HepG2 (cell line): ENCODE results near the gene COG1. TPM values are rescaled to one million over a fixed set of nuclear protein-coding genes. Genes with fewer than 3 reads are reported as not detected.

ENCODE experiments used
- AGO1 ChIP-seq: fragments of 200-400 bp; formaldehyde crosslinking; IDR thresholded peaks from 2 replicates; pipeline ENCODE4 v1.6.1; 2017; ENCODE audit warnings: mild to moderate bottlenecking, low read depth, low read length, moderate library complexity; ENCODE audit not compliant: poor library complexity, severe bottlenecking
- EZH2 ChIP-seq: conservative IDR thresholded peaks from 2 replicates; pipeline ENCODE4 v1.6.1; 2012; ENCODE audit warnings: mild to moderate bottlenecking, low read depth, low read length, moderate library complexity
- FOXA1 ChIP-seq, 2 experiments: fragments of 450-650 bp in 1 of 2; sonication (generic) in 1 of 2; formaldehyde crosslinking in 1 of 2; IDR thresholded peaks; 2 replicates each; pipeline versions ENCODE4 v1.4.0 to v1.6.1; 2016 to 2020; ENCODE audit warnings: missing genetic modification reagents in 1 of 2
- ISX ChIP-seq: sonication (generic); formaldehyde crosslinking; conservative IDR thresholded peaks from 2 replicates; pipeline ENCODE4 v1.5.0; 2020; ENCODE audit warnings: missing genetic modification reagents
- KAT7 ChIP-seq: IDR thresholded peaks from 2 replicates; pipeline ENCODE4 v1.6.1; 2018; ENCODE audit warnings: borderline replicate concordance, missing compliant biosample characterization
- NAIF1 ChIP-seq: sonication (generic); formaldehyde crosslinking; IDR thresholded peaks from 2 replicates; pipeline ENCODE4 v1.5.0; 2020; ENCODE audit warnings: mild to moderate bottlenecking, missing genetic modification reagents, borderline replicate concordance
- RELA ChIP-seq: sonication (generic); formaldehyde crosslinking; IDR thresholded peaks from 2 replicates; pipeline ENCODE4 v1.4.0; 2020; ENCODE audit warnings: missing genetic modification reagents
- SOX5 ChIP-seq: IDR thresholded peaks from 2 replicates; pipeline ENCODE4 v1.6.1; 2016; ENCODE audit warnings: borderline replicate concordance
- SSRP1 ChIP-seq: IDR thresholded peaks from 2 replicates; pipeline ENCODE4 v1.6.1; 2016; ENCODE audit warnings: control low read depth
- ZBED4 ChIP-seq: sonication (generic); formaldehyde crosslinking; IDR thresholded peaks from 2 replicates; pipeline ENCODE4 v1.4.0; 2020; ENCODE audit warnings: missing genetic modification reagents, borderline replicate concordance
- ZBTB4 ChIP-seq: sonication (generic); formaldehyde crosslinking; IDR thresholded peaks from 2 replicates; pipeline ENCODE4 v1.4.0; 2020; ENCODE audit warnings: missing genetic modification reagents, mild to moderate bottlenecking, borderline replicate concordance
- ZNF547 ChIP-seq: sonication (generic); formaldehyde crosslinking; IDR thresholded peaks from 2 replicates; pipeline ENCODE4 v1.5.1; 2020; ENCODE audit warnings: mild to moderate bottlenecking, missing genetic modification reagents
- ZNF788 ChIP-seq: sonication (generic); formaldehyde crosslinking; IDR thresholded peaks from 2 replicates; pipeline ENCODE4 v1.5.0; 2020; ENCODE audit warnings: mild to moderate bottlenecking, missing genetic modification reagents, borderline replicate concordance
- polyA plus RNA-seq, 8 experiments: library from polyadenylated mRNA; depleted of rRNA in 3 of 8; stranded (reverse) in 7 of 8; unstranded in 1 of 8; fragments of >200 nt; fragmentation: Illumina TruSeq in 4 of 8; extraction: Trizol in 4 of 8; gene quantifications; 2 replicates each; pipeline versions ENCODE4 v1.2.1 to v1.2.3, GENCODE V29; 2011 to 2016; ENCODE audit warnings: low read depth in 4 of 8, missing spikeins in 1 of 8, mixed read lengths in 1 of 8; ENCODE audit not compliant: insufficient read depth in 1 of 8
- total RNA-seq, 5 experiments: library from RNA; depleted of rRNA; stranded (reverse); fragments of >200 nt; fragmentation: Illumina TruSeq; extraction: Trizol; gene quantifications; 2 replicates each; pipeline ENCODE4 v1.2.3, GENCODE V29; 2016; ENCODE audit warnings: low read depth in 1 of 5
- TF ChIP-seq, protein P1 (sequence below): sonication (generic); formaldehyde crosslinking; conservative IDR thresholded peaks from 2 replicates; pipeline ENCODE4 v1.8.0; 2022; ENCODE audit warnings: missing genetic modification reagents
- TF ChIP-seq, protein P2 (sequence below): sonication (generic); formaldehyde crosslinking; IDR thresholded peaks from 2 replicates; pipeline ENCODE4 v1.4.0; 2020; ENCODE audit warnings: mild to moderate bottlenecking, low read depth, missing genetic modification reagents
- TF ChIP-seq, protein P3 (sequence below): sonication (generic); formaldehyde crosslinking; IDR thresholded peaks from 2 replicates; pipeline ENCODE4 v1.8.1; 2023; ENCODE audit warnings: mild to moderate bottlenecking, missing genetic modification reagents

Gene COG1
- total and polyA plus RNA-seq, 2 of the 13 experiments (the other 11 are each of a cell fraction or from before 2014, with no cell fraction given): 36.6 to 39.7 TPM

DNA sequence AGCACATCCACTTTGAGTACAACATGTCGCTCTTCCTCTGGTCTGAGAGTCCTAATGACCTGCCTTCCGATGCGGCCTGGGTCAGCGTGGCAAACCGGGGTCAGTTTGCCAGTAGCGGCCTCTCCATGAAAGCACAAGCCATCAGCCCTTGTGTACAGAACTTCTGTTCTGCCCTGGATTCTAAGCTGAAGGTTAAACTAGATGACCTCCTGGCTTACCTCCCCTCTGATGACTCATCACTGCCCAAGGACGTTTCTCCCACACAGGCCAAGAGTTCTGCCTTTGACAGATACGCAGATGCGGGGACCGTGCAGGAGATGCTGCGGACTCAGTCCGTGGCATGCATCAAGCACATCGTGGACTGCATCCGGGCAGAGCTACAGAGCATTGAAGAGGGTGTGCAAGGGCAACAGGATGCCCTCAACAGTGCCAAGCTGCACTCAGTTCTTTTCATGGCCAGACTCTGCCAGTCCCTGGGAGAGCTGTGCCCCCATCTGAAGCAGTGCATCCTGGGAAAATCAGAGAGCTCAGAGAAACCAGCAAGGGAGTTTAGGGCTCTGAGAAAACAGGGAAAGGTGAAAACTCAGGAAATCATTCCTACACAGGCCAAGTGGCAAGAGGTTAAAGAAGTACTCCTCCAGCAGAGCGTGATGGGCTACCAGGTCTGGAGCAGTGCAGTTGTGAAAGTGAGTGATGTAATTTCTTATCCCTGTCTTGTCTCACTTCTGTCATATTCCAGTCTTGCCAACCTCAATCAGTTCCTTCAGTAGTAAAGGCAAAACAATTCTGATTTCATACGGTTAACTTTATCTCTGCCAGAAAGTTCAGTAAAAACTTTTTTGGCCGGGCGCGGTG lies 8.6 kb downstream of the COG1 start (continued):
- TF ChIP-seq ZNF788 (CRISPR knock-in tag) (peak; percentile 95; the same call in 1 of the 2 replicates), RELA (no peak), EZH2 (no peak), ZNF547 (CRISPR knock-in tag) (peak; percentile 64; the same call in 1 of the 2 replicates), NAIF1 (CRISPR knock-in tag) (no peak), SOX5 (CRISPR knock-in tag) (peak; percentile 94), AGO1 (no peak), ISX (CRISPR knock-in tag) (no peak), FOXA1 (IDR thresholded peaks at IDR 0.05) (peak; percentile 76), FOXA1 (CRISPR knock-in tag; IDR thresholded peaks at IDR 0.05) (peak; percentile 99), SSRP1 (peak; percentile 49; the same call in 1 of the 2 replicates), KAT7 (CRISPR knock-in tag) (peak; percentile 12; the same call in 1 of the 2 replicates), ZBTB4 (CRISPR knock-in tag) (peak; percentile 92; the same call in 1 of the 2 replicates), ZBED4 (CRISPR knock-in tag) (no peak; the same call in 1 of the 2 replicates)
- TF ChIP-seq, protein P1, sequence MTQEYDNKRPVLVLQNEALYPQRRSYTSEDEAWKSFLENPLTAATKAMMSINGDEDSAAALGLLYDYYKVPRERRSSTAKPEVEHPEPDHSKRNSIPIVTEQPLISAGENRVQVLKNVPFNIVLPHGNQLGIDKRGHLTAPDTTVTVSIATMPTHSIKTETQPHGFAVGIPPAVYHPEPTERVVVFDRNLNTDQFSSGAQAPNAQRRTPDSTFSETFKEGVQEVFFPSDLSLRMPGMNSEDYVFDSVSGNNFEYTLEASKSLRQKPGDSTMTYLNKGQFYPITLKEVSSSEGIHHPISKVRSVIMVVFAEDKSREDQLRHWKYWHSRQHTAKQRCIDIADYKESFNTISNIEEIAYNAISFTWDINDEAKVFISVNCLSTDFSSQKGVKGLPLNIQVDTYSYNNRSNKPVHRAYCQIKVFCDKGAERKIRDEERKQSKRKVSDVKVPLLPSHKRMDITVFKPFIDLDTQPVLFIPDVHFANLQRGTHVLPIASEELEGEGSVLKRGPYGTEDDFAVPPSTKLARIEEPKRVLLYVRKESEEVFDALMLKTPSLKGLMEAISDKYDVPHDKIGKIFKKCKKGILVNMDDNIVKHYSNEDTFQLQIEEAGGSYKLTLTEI: no peak
- TF ChIP-seq, protein P2, sequence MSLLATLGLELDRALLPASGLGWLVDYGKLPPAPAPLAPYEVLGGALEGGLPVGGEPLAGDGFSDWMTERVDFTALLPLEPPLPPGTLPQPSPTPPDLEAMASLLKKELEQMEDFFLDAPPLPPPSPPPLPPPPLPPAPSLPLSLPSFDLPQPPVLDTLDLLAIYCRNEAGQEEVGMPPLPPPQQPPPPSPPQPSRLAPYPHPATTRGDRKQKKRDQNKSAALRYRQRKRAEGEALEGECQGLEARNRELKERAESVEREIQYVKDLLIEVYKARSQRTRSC (CRISPR knock-in tag): no peak
- TF ChIP-seq, protein P3, sequence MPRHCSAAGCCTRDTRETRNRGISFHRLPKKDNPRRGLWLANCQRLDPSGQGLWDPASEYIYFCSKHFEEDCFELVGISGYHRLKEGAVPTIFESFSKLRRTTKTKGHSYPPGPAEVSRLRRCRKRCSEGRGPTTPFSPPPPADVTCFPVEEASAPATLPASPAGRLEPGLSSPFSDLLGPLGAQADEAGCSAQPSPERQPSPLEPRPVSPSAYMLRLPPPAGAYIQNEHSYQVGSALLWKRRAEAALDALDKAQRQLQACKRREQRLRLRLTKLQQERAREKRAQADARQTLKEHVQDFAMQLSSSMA (CRISPR knock-in tag): 0 out of 2 replicates have a peak, but pooled peaks have one; percentile 59
